NCI-H526 (cell line): ENCODE results near the gene BAK1.
A peak's percentile ranks its signal among the peaks of the same experiment; 100 is the strongest.
"Not testable (repeated sequence)": the region's sequence is repeated elsewhere in the genome, so short reads cannot be mapped to it uniquely, and the experiment has no call there.

Experiments
- DNase-seq, 2 experiments: peaks; one replicate each; lab custom pipeline; 2025; lab: John Stamatoyannopoulos, UW

The BAK1 gene

DNA sequence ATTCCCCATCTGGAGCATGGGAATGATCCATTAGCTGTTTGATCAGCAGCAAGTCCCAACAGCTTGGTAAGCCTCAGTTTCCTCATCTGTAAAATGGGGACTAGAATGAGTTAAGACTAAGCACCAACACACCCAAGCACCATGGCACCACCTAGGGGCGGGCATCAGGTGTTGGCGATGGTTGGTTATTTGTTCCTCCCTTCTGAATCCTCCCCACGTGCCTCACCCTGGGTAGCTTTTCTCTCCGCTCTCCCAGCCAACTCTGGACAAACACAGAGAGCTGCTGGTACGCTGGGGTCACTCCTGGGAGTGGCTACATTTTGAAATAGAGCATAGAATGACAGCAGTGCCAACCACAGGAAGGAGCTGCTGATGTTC, 27.7 kb upstream of the BAK1 start:
- DNase-seq: peak in 1 of 2 experiments; percentile 33

- DNase-seq: no peak
Observed at GRCh38 chr6:33607126-33607783, 27.2 kb upstream of the BAK1 start.

DNA sequence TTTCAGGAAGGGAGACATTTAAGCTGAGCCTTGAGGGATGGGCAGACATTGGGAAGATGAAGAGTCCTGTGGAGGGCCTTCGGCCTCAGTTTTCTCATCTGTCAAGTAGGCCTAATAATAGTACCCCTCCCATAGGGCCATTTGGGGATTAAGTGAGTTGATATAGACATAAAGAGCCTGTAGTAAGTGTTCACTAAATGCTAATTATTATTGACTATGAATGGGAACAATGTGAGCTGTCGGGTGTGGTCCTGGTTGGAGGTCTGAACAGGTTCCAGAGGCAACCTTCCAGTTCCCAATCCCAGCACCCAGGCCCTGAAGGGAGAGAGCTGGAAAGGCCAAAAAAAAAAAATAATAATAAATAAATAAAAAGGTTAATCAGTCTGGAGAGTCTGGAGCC, 26.6 kb upstream of the BAK1 start:
- no peak for DNase-seq

DNA sequence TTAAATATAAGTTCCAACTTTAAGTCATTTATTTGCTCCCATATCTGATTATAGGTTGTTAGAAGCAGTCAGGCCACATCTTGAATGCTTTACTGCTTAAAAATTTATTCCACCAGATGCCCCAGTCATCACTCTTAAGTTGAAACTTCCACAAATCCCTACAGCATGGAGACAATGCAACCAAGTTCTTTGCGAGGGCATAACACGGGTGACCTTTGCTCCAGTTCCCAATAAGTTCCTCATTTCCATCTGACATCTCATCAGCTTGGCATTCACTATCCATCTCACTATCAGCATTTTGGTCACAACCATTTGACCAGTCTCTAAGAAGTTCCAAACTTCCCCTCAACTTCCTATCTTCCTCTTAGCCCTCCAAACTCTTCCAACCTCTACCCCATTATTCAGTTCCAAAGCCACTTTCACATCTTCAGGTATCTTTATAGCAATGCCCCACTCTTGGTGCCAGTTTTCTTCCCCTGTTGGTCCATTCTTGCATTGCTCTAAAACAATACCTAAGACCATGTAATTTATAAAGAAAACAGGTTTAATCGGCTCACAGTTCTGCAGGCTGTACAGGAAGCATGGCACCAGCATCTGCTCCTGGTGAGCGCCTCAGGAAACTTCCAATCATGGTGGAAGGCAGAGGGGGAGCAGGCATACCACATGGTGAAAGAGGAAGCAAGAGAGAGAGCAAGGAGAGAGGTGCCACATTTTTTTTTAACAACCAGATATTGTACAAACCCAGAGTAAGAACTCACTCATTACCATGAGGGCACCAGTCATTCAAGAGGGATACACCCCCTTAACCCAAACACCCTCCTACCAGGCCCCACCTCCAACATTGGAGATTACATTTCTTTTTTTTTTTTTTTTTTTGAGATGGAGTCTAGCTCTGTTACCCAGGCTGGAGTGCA, 25.1 kb upstream of the BAK1 start:
- DNase-seq: no peak

DNA sequence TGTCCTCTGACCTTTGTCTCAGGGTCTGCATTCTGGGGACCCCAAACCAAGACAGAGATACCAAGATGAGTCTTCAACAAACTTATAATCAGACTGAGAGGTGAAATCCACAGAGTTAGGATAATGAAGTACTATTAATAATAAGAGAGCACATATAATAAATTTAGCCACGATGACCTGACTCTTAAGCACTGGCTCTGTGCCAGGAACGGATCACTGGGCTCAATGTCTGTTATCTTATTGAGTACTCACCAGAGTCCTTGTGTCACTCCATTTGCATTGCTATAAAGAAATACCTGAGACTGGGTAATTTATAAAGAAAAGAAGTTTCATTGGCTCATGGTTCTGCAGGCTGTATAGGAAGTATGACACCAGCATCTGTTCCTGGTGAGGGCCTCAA, 22.1 kb upstream of the BAK1 start:
- DNase-seq: no peak

DNA sequence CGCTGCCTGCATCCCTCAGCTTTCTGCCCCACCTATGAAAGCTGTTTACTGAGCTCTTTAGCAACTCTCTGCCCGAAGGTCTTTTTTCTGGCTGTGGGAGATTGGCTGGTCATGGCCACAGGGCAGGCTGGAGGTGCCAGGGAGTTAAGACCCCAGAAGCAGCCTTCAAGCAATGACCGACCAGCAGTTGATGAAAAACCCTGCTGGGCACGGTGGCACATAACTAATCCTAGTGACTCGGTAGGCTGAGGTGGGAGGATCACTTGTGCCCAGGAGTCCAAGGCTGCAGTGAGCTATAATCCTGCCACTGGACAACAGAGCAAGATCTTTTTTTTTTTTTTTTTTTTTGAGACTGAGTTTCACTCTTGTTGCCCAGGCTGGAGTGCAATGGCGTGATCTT, 20.7 kb upstream of the BAK1 start:
- DNase-seq: no peak

- no peak for DNase-seq
Observed at GRCh38 chr6:33599413-33599938, 19.4 kb upstream of the BAK1 start.

GRCh38 chr6:33597551-33598322, 17.7 kb upstream of the BAK1 start:
- DNase-seq: no peak

DNA sequence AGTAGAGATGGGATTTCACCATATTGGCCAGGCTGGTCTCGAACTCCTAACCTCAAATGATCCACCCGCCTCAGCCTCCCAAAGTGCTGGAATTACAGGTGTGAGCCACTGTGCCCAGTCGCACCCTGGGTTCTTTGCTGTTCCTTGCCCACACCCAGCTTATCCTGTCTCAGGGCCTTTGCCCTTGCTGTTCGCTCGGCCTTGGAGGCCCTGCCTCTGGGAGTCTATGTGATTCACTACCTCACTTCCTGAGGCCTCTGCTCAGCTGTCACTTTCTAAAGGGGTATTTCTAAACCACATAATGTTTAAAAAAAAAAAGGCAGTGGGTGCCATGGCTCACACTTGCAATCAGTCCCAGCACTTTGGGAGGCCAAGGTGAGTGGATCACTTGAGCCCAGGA, 16.8 kb upstream of the BAK1 start:
- DNase-seq: not testable (repeated sequence)

DNA sequence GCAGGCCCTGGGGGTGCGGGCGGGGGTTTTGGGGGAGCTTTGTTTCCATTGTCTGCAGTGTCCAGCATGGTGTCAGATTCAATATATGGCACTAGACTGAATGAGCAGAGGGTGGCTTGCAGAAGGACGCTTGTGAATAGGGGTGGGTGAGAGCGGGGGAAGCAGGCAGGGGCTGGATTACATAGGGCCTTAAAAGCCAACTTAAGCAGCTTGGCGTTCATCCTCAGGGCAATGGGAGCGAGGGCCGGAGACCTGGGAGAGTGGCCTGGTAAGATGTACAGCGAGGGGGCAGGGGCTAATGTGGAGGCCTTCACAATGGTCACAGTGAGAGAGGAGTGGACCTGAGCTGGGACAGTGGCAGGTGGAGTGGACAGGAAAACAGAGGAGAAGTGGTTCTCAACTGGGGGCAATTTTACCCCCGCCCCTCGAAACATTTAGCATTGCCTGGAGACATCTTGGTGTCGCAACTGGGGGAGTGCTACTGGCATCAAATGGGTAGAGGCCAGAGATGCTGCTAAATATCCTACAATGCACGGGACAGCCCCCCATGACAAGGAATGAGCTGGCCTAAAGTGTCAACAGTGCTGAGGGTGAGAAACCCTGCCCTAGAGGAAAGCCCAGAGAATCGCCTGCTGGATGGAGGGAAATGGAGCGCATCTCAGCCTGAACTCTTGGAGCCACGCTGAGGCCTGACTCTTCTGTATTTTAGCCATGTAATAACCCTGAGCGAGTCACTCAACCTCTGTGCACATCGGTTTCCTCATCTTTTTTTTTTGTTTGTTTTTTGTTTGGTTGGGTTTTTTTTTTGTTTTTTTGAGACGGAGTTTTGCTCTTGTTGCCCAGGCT, 15.1 kb upstream of the BAK1 start:
- DNase-seq: no peak

DNA sequence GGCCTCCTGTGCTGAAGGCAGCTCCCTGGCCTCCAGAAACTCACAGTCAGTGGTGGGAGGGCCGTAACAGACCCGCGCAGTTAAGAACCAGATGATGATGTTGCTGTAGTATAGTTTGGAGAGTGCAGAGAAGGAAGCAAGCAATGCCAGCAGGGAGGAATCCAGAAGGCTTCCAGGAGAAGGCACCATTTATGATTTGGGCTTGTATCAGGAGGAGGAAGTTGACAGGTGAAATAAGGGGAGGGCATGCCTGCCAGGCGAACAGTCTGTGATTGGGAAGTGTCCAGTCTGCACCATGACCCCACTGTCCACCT, 13.3 kb upstream of the BAK1 start:
- no peak for DNase-seq

DNA sequence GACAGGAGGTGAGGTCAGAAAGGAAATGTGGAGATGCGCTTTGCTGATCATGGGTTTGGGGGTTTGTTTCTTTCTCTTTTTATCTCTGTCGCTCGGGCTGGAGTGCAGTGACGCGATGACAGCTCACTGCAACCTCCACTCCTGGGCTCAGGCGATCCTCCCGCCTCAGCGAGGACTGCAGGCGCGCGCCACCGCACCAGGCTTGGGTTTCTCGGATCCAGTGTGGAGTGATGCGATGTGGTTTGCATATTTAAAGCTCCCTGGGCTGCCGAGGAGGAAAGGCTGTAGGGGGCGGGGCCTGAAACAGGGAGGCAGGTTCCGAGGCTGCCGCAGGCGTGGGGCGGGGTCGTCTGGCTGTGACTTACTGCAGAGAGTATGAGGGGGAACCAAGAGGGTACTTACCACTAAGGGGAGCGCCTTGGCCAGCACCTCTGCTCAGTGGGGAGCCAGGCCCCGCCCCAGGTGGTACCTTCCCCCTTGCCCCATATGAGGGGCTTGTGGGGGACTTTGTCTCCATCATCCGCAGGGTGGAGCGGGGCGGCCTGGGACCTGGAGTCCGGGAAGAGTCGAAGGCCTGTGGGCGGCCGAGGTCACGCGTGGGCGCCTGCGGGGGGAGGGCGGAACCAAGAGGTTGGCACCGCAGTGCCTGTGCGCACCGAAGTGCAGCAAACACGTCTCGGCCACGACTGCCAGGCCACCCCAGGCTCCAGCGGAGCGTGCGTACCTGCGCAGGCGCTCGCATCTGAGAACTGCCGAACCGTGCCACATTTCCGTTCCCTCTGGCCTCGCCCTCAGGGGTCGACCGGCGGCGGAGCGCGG, 12.7 kb upstream of the BAK1 start:
- DNase-seq: peak; percentile 79 to 94

- DNase-seq: no peak
Observed at GRCh38 chr6:33592280-33592594, 12.2 kb upstream of the BAK1 start.

DNA sequence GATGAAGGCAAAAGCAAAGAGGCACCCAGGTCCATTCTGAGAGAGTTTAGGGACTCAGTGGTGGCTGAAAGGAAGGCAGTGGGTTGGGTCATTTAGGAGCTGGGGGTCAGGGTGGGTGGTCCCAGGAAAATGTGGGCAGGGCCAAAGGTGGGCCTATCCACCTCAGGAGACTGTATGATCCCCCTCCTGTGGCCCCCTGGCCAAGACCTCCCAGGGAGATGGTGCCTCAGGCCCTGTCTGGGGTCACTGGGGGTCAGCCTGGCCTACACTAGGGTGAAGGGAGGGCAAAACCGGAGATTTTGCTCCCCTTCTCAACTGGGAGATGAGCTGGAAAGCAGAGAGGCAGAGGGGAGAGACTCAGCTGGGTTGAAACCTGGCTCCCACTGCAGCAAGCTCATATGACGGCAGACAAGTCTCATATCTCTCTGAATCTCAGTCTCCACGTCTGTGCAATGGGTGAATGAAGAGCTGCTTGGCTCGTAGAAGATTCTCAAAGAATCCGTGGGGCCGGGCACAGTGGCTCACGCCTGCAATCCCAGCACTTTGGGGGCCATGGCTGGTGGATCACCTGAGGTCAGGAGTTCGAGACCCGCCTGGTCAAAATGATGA, 11.5 kb upstream of the BAK1 start:
- DNase-seq: no peak

GRCh38 chr6:33590531-33591198, 10.6 kb upstream of the BAK1 start:
- no peak for DNase-seq

GRCh38 chr6:33589731-33590530, 9.9 kb upstream of the BAK1 start:
- peak in 1 of 2 experiments; percentile 69 for DNase-seq

GRCh38 chr6:33589392-33589730, 9.3 kb upstream of the BAK1 start:
- DNase-seq: no peak

DNA sequence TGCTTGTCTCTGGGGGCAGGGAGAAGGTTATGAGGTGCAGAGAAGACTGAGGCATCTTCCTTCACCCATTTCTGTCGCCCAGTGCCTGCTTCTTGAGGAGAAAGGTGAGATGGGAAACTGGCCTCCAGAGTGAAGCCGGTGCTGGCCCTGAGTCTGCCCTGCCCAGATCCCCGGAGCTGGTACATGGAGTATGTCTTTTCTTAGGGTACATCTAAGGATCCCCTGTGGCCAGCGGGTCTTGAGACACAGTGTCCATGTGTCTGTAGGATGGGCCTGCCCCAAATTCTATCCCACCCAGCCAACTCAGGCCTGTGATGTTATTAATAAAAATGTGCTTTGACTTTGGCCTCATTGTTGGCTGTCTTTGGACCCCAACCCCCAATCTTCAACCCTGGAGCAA, 8.8 kb upstream of the BAK1 start:
- DNase-seq: no peak

- DNase-seq: no peak
Observed at GRCh38 chr6:33587529-33587928, 7.5 kb upstream of the BAK1 start.
